Testis (tissue), 2 donors: Measurements from ENCODE around the gene COL16A1.

Experiments used
- POLR2A ChIP-seq: fragments of 450-650 bp; IDR thresholded peaks from one replicate; pipeline ENCODE4 v1.6.1; 2017; ENCODE audit warnings: antibody characterized with exemption, mild to moderate bottlenecking, moderate library complexity
- TF ChIP-seq, protein P1 (sequence below), 3 experiments: fragments of 450-650 bp in 2 of 3; fragments of 200-600 bp in 1 of 3; sonication (generic) in 1 of 3; IDR thresholded peaks; one replicate each; pipeline ENCODE4 v1.5.1; 2016 to 2019; ENCODE audit warnings: antibody characterized with exemption in 3 of 3, mild to moderate bottlenecking in 2 of 3, moderate library complexity in 1 of 3

DNA sequence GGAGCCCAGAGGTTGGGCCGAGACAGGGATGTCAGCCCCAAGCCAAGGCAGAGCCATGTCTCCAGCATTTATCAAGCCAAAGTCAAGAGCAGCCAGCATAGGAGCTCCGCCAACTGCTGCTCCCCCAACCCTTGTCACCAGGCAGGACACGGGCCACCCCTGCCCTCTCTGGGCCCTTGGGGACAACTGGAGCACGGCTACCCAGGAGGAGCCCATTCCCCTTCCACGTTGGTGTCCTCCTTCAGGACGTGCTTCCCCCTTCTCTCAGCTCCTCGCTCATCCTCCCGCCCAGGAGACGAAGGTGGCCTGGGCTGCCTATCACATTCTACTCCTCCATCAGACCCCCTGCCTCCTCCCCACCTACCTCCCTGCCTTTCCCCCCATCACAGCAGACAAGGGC lies 39.3 kb downstream of the COL16A1 start:
- TF ChIP-seq, protein P1, sequence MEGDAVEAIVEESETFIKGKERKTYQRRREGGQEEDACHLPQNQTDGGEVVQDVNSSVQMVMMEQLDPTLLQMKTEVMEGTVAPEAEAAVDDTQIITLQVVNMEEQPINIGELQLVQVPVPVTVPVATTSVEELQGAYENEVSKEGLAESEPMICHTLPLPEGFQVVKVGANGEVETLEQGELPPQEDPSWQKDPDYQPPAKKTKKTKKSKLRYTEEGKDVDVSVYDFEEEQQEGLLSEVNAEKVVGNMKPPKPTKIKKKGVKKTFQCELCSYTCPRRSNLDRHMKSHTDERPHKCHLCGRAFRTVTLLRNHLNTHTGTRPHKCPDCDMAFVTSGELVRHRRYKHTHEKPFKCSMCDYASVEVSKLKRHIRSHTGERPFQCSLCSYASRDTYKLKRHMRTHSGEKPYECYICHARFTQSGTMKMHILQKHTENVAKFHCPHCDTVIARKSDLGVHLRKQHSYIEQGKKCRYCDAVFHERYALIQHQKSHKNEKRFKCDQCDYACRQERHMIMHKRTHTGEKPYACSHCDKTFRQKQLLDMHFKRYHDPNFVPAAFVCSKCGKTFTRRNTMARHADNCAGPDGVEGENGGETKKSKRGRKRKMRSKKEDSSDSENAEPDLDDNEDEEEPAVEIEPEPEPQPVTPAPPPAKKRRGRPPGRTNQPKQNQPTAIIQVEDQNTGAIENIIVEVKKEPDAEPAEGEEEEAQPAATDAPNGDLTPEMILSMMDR (IDR thresholded peaks at IDR 0.05), result no peak
- no peak for TF ChIP-seq POLR2A
